ENCODE results near the gene TLR2. TPM values are rescaled to one million over a fixed set of nuclear protein-coding genes. Genes with fewer than 3 reads are reported as not detected.
"Not testable (repeated sequence)": the region's sequence is repeated elsewhere in the genome, so short reads cannot be mapped to it uniquely, and the experiment has no call there.

Gene TLR2
- total RNA-seq, 1 experiment from 2014 or later, result not detected

- DNase-seq (ENCODE audit: low spot score), result no peak
These were observed 22.2 kb upstream of the TLR2 start for GRCh38 chr4:153661908-153662307.

GRCh38 chr4:153663667-153664066 lies 20.4 kb upstream of the TLR2 start:
- no peak for DNase-seq (ENCODE audit: low spot score)

- not testable (repeated sequence) for DNase-seq (ENCODE audit: low spot score)
These were observed 17.6 kb upstream of the TLR2 start for GRCh38 chr4:153666505-153666904.

- DNase-seq (ENCODE audit: low spot score), result no peak
These were observed 15.4 kb upstream of the TLR2 start for GRCh38 chr4:153668647-153669046.

GRCh38 chr4:153669838-153670237 lies 14.2 kb upstream of the TLR2 start:
- no peak for DNase-seq (ENCODE audit: low spot score)

GRCh38 chr4:153676486-153676885 lies 7.6 kb upstream of the TLR2 start:
- DNase-seq (ENCODE audit: low spot score), result peak; percentile 46

GRCh38 chr4:153676984-153677383 lies 7.1 kb upstream of the TLR2 start:
- DNase-seq (ENCODE audit: low spot score), result peak; percentile 88

GRCh38 chr4:153679486-153679885 lies 4.6 kb upstream of the TLR2 start:
- no peak for DNase-seq (ENCODE audit: low spot score)

GRCh38 chr4:153683763-153684181 lies 308 bp upstream of the TLR2 start:
- DNase-seq (ENCODE audit: low spot score), result no peak

GRCh38 chr4:153684971-153685371 lies 891 bp downstream of the TLR2 start:
- DNase-seq (ENCODE audit: low spot score), result no peak

GRCh38 chr4:153704522-153704921 lies 20.4 kb downstream of the TLR2 start:
- no peak for DNase-seq (ENCODE audit: low spot score)

- DNase-seq (ENCODE audit: low spot score), result no peak
These were observed 21.8 kb downstream of the TLR2 start for GRCh38 chr4:153705743-153706468.

- DNase-seq (ENCODE audit: low spot score), result no peak
These were observed 22.4 kb downstream of the TLR2 start for GRCh38 chr4:153706519-153706918.

- no peak for DNase-seq (ENCODE audit: low spot score)
These were observed 26.6 kb downstream of the TLR2 start for GRCh38 chr4:153710681-153711080.

GRCh38 chr4:153713866-153714646 lies 30.0 kb downstream of the TLR2 start:
- peak; percentile 46 for DNase-seq (ENCODE audit: low spot score)

- no peak for DNase-seq (ENCODE audit: low spot score)
These were observed 38.0 kb downstream of the TLR2 start for GRCh38 chr4:153722036-153722435.

- no peak for DNase-seq (ENCODE audit: low spot score)
These were observed 40.5 kb downstream of the TLR2 start for GRCh38 chr4:153724606-153725005.

GRCh38 chr4:153725136-153725830 lies 41.2 kb downstream of the TLR2 start:
- no peak for DNase-seq (ENCODE audit: low spot score)

GRCh38 chr4:153725831-153726154 lies 41.7 kb downstream of the TLR2 start:
- no peak for DNase-seq (ENCODE audit: low spot score)

GRCh38 chr4:153728151-153728550 lies 44.1 kb downstream of the TLR2 start:
- DNase-seq (ENCODE audit: low spot score), result no peak

GRCh38 chr4:153728660-153729059 lies 44.6 kb downstream of the TLR2 start:
- no peak for DNase-seq (ENCODE audit: low spot score)

GRCh38 chr4:153729895-153730294 lies 45.8 kb downstream of the TLR2 start:
- no peak for DNase-seq (ENCODE audit: low spot score)

- DNase-seq (ENCODE audit: low spot score), result peak; percentile 68
These were observed 47.2 kb downstream of the TLR2 start for GRCh38 chr4:153731239-153731638.
